ENCODE results near the gene ALLC.

GRCh38 chr2:3709225-3709624, 51.2 kb downstream of the ALLC start:
- TF ChIP-seq CTCF (conservative IDR thresholded peaks at IDR 0.05 in 1 of 2, IDR thresholded peaks at IDR 0.05 in 1 of 2; ENCODE audit: extremely low read depth in 1 of 2, insufficient read depth in 1 of 2, low read depth in 1 of 2, low read length in 2 of 2) = no peak
- no peak for TF ChIP-seq EZH2 (IDR thresholded peaks at IDR 0.05; ENCODE audit: borderline replicate concordance, low read length)
